Kidney epithelial cell (primary cell): Measurements from ENCODE around the gene CFAP300. TPM values are rescaled to one million over a fixed set of nuclear protein-coding genes. Genes with fewer than 3 reads are reported as not detected.

Experiments
- DNase-seq: peaks from one replicate; pipeline ENCODE4 v3.0.0-alpha.2; 2010; ENCODE audit warnings: low read depth
- H3K27me3 ChIP-seq: 2 replicates; pipeline ENCODE4 v1.6.0; 2011; ENCODE audit warnings: low read length; ENCODE audit not compliant: control insufficient read depth, insufficient read depth
- H3K36me3 ChIP-seq: 2 replicates; pipeline ENCODE4 v1.5.1; 2011; ENCODE audit warnings: low read length; ENCODE audit not compliant: control insufficient read depth, insufficient read depth
- H3K4me3 ChIP-seq: 2 replicates; pipeline ENCODE4 v1.5.1; 2011; ENCODE audit warnings: low read depth, mild to moderate bottlenecking, control low read depth, low read length
- total RNA-seq: library from RNA; depleted of rRNA; stranded (reverse); fragments of >200 nt; gene quantifications from 2 replicates; pipeline ENCODE4 v1.2.3, GENCODE V29; 2015
- TF ChIP-seq, protein P1 (sequence below): IDR thresholded peaks from 2 replicates; pipeline ENCODE4 v1.5.1; 2011; ENCODE audit warnings: mild to moderate bottlenecking, moderate library complexity, low read length, control low read depth, inconsistent platforms; ENCODE audit not compliant: insufficient read depth, poor library complexity, severe bottlenecking

CFAP300 gene
- 0.33 and 0.96 TPM in 2 replicates for total RNA-seq

DNA sequence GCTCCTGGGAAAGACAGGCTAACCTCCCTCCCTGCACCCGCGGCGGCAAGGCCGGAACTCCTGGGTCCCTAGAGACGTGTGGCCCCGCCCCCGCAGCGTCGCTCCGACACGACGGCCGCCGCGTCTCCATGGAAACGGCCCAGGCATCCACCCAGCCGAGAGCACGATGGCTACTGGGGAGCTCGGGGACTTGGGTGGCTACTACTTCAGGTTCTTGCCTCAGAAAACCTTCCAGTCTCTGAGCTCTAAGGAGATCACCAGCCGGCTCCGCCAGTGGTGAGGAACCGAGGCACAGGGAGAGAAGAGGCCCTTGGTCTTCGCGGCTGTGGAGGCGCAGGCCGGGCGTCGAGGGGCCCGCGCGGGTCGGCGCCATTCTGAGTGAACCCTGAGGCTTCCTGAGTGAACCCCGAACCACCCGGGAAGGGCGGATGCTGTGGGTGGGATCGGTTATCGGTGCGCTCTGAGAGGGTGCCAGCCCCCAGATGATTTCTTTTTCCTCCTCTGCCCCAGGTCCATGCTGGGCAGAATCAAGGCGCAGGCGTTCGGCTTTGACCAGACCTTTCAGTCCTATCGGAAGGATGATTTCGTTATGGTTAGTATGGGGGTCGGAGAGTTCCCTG, at the start of gene CFAP300:
CFAP300 (plus strand) TSS at position 133 of the 620 bp plus-strand sequence; CDS start at position 167, 34 bp downstream.
- Histone ChIP-seq H3K36me3 (no peaks in the 10 kb centered on the region), H3K4me3 (peak within 1 kb of the TSS; percentile 55), H3K27me3 (no peaks in the 10 kb centered on the region)
- TF ChIP-seq, protein P1, sequence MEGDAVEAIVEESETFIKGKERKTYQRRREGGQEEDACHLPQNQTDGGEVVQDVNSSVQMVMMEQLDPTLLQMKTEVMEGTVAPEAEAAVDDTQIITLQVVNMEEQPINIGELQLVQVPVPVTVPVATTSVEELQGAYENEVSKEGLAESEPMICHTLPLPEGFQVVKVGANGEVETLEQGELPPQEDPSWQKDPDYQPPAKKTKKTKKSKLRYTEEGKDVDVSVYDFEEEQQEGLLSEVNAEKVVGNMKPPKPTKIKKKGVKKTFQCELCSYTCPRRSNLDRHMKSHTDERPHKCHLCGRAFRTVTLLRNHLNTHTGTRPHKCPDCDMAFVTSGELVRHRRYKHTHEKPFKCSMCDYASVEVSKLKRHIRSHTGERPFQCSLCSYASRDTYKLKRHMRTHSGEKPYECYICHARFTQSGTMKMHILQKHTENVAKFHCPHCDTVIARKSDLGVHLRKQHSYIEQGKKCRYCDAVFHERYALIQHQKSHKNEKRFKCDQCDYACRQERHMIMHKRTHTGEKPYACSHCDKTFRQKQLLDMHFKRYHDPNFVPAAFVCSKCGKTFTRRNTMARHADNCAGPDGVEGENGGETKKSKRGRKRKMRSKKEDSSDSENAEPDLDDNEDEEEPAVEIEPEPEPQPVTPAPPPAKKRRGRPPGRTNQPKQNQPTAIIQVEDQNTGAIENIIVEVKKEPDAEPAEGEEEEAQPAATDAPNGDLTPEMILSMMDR, result no peak
- no peak for DNase-seq

DNA sequence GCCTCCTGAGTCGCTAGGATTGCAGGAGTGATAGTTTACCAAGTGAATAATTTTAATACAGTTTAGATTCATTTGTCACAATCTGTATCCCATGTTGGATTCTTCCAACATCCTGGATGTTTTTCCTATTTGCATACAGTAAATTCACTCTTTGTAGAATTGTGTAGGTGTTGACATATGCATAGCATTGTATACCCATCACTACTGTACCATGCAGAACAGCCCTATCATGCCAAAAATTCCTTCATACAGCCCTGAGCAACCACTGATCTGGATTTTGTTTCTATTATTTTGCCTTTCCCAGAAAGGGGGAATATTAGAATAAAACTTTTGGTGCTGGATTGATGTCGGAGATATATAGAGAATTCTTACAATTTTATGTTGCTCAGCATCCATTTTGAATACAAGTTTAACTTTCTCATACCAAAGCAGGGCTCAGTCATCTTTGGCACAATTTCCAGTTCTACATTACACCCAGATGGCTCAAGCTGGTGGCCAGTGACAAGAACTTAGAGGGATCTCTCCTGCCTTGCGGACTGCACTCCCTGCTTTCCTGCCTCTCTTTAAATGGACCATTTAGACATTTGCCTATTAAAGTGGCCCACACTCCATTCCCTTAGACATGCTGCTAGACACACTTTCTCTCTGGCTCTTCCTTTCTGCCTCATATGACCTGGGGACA, 45.4 kb upstream of the CFAP300 start:
- Histone ChIP-seq H3K36me3 (no peaks in the 10 kb centered on the region), H3K27me3 (no peaks in the 10 kb centered on the region), H3K4me3 (no peak overlapping the region)
- TF ChIP-seq, protein P1, result no peak
- no peak for DNase-seq

DNA sequence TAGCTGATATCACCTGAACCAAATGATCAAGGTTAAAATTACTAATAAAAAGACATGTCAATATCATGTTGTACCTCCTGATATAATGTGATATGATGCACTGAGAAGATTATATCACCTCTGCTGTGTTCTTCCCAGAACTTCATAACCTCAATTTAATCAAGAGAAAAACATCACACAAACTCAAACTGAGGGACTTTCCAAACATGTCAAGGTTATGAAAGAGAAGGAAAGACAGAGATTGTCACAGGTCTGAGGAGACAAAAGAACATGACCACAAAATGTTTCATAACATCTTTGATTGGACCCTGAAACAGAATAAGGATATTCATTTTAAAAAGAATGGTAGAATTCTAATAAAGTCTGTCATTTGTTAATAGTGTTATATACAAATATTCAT, 43.0 kb upstream of the CFAP300 start:
- no peak overlapping the region for H3K4me3 ChIP-seq
- no peaks in the 10 kb centered on the region for H3K36me3 ChIP-seq
- H3K27me3 ChIP-seq, result no peaks in the 10 kb centered on the region
- no peak for DNase-seq
- TF ChIP-seq, protein P1, result no peak

DNA sequence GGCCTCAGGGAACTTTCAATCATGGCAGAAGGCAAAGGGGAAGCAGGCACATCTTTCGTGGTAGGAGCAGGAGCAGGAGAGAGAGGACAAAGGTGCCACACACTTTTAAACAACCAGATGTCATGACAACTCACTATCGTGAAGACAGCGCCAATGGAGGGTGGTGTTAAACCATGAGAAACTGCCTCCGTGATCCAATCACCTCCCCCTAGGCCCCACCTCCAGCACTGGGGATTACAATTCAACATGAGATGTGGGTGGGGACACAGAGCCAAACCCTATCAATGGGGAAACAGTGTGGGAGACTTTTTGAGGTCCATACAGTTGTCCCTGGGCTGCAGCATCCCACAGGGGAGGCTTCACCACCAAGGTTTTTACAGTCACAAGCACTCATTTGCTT, 41.9 kb upstream of the CFAP300 start:
- TF ChIP-seq, protein P1, result no peak
- Histone ChIP-seq H3K36me3 (no peaks in the 10 kb centered on the region), H3K4me3 (no peak overlapping the region), H3K27me3 (no peaks in the 10 kb centered on the region)
- no peak for DNase-seq

DNA sequence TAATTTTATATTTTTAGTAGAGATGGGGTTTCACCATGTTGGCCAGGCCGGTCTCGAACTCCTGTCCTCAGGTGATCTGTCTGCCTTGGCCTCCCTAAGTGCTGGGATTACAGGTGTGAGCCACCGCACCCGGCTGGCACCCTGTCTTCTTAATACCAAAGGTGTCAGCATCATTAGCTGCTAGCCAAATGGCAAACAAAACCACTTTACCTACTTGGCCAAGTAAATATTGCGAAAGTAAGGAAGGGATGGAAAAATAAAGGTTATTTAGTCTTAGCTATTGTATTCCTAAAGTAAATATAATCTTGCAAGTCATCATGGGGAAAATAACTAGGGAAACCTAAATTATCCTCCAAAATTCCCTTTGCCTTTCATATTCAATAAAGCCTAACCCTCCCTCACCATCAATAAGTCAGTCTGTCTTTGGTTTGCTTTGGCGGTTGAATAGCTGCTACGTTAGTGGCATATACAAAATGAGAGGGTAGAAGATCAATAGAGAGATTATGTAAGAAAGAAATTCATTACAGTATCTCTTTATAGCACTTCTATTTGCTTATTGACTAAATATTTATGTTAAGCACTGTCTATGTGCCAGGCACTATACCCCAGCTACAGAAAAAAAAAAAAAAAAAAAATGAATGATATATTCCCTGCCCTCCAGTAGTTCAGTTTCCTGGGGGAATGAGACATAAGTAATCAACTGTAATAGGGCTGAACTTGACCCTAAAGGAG, 40.2 kb upstream of the CFAP300 start:
- Histone ChIP-seq H3K4me3 (no peak overlapping the region), H3K27me3 (no peaks in the 10 kb centered on the region), H3K36me3 (no peaks in the 10 kb centered on the region)
- TF ChIP-seq, protein P1, result no peak
- no peak for DNase-seq
